Measurements from ENCODE around the gene IFNA7. TPM values are rescaled to one million over a fixed set of nuclear protein-coding genes. Genes with fewer than 3 reads are reported as not detected.
A peak's percentile ranks its signal among the peaks of the same experiment; 100 is the strongest.
"Not testable (repeated sequence)": the region's sequence is repeated elsewhere in the genome, so short reads cannot be mapped to it uniquely, and the experiment has no call there.

The IFNA7 gene
- total RNA-seq, 1 experiment from 2014 or later: not detected

DNA sequence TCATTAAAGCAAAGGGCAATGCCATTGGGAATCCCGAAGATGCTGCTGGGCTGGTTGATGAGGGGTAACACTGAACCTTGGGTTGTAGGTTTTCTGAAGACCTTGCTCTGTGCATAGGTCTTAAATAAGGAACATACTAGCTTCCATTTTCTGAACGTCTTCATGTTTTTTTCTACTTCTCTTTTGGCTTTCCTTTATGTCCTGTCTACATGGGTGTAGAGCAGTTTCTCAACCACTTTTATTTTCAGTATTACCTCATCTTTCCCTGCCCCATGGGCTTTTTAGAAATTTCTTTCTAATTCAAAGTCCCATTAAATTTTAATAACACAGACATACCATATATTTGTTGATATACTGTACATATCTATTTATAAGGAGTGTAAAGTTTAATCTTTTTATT, 37.9 kb upstream of the IFNA7 start, which contains the start of gene IFNA14:
IFNA14 (minus strand) TSS at position 95 of the 400 bp plus-strand sequence; CDS start at position 25, 70 bp downstream.
- DNase-seq (ENCODE audit: low spot score): no peak
- Histone ChIP-seq H3K4me3 (ENCODE audit: low read depth, low read length, poor library complexity, severe bottlenecking) (no peak within 1 kb of the TSS), H3K9me3 (ENCODE audit: low read depth, low read length, poor library complexity, severe bottlenecking) (no peaks in the 10 kb centered on the region), H3K4me1 (ENCODE audit: insufficient read depth, low read length, poor library complexity, severe bottlenecking) (no peaks in the 10 kb centered on the region), H3K36me3 (ENCODE audit: insufficient read depth, low read length, poor library complexity, severe bottlenecking) (no peaks in the 10 kb centered on the region), H3K27me3 (replicated peaks; ENCODE audit: insufficient read depth, low read depth, low read length, poor library complexity) (peaks cover 6% of the 10 kb centered on the region), H3K27ac (ENCODE audit: low read depth, low read length, poor library complexity, severe bottlenecking) (no peak within 1 kb of the TSS)
- intact Hi-C loops (cut with micrococcal nuclease; ENCODE audit: unreplicated experiment): no loop called here
- ChIA-PET POLR2A (ENCODE audit: low non-redundant PET) (no interaction called here), CTCF (no interaction called here)
- TF ChIP-seq, protein P1, sequence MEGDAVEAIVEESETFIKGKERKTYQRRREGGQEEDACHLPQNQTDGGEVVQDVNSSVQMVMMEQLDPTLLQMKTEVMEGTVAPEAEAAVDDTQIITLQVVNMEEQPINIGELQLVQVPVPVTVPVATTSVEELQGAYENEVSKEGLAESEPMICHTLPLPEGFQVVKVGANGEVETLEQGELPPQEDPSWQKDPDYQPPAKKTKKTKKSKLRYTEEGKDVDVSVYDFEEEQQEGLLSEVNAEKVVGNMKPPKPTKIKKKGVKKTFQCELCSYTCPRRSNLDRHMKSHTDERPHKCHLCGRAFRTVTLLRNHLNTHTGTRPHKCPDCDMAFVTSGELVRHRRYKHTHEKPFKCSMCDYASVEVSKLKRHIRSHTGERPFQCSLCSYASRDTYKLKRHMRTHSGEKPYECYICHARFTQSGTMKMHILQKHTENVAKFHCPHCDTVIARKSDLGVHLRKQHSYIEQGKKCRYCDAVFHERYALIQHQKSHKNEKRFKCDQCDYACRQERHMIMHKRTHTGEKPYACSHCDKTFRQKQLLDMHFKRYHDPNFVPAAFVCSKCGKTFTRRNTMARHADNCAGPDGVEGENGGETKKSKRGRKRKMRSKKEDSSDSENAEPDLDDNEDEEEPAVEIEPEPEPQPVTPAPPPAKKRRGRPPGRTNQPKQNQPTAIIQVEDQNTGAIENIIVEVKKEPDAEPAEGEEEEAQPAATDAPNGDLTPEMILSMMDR (conservative IDR thresholded peaks at IDR 0.05; ENCODE audit: low read depth, low read length): no peak
- no peak for TF ChIP-seq EZH2 (IDR thresholded peaks at IDR 0.05; ENCODE audit: borderline replicate concordance, low read depth, low read length, poor library complexity, severe bottlenecking)
- no TSS peak for BruUV-seq (replicated peaks)

DNA sequence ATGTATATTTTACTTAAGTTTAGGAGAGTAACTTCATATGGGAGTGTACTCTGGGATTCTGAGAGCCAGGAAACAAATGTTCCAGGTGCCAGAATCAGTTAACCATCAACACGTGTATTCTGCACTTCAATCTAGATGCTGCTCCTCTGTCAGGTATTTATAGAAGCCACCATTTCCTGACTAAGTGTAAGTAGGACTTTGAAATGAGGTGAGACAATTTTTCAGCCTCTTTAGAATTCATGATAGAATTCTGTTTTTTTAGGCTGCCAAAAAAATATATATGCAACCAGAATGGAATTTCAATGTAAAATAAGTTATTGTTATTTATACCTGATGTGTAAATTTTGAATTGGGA, 34.3 kb upstream of the IFNA7 start:
- BruUV-seq (replicated peaks); H3K27ac ChIP-seq (ENCODE audit: low read depth, low read length, poor library complexity, severe bottlenecking); H3K9me3 ChIP-seq (ENCODE audit: low read depth, low read length, poor library complexity, severe bottlenecking); H3K4me3 ChIP-seq (ENCODE audit: low read depth, low read length, poor library complexity, severe bottlenecking); DNase-seq (ENCODE audit: low spot score); POLR2A ChIA-PET (ENCODE audit: low non-redundant PET); intact Hi-C loops (cut with micrococcal nuclease; ENCODE audit: unreplicated experiment); H3K27me3 ChIP-seq (replicated peaks; ENCODE audit: insufficient read depth, low read depth, low read length, poor library complexity); H3K4me1 ChIP-seq (ENCODE audit: insufficient read depth, low read length, poor library complexity, severe bottlenecking); H3K36me3 ChIP-seq (ENCODE audit: insufficient read depth, low read length, poor library complexity, severe bottlenecking); CTCF ChIA-PET: not testable (repeated sequence)

DNA sequence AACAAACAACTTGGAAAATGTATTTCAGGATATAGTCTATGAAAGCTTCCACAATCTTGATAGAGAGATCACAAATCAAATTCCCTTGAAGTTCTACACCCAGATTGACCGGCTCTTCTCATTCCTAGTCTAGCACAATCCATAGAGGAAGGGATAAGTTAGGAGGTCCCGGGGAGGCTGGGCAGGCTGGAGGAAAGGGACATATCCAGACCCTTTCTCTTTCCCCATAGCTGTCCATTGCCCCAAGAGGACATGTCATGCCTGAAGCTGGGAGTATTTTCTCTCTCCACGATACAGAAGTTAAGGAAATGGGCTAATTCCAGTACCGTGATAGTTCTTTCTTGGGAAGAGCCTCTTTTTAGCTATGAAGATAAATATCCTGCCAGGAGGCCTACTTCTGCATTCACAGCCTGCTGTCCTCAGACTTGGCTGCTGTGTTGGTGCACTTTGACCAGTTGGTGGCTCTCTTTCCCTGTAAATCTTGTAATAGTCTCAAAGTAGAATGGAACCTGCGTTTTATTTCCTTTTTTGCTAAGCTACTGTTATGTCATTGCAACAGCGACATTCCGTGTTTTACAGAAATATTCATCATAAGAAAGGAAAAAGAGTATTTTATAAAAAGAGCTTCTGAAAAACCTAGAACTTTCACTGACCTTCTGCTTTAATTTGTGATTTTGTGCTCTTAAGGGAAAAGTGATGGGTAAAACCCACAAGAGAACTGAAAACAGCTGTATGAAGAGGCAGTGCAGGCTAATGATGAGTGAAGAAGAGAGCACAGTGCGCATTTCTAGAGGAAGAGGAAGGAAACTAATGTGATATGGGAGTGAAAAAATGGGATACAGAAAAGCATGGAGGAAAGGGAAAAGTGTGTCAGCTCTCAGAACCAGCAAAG, 33.7 kb upstream of the IFNA7 start:
- H3K27ac ChIP-seq (ENCODE audit: low read depth, low read length, poor library complexity, severe bottlenecking); H3K4me3 ChIP-seq (ENCODE audit: low read depth, low read length, poor library complexity, severe bottlenecking); intact Hi-C loops (cut with micrococcal nuclease; ENCODE audit: unreplicated experiment); H3K4me1 ChIP-seq (ENCODE audit: insufficient read depth, low read length, poor library complexity, severe bottlenecking); H3K9me3 ChIP-seq (ENCODE audit: low read depth, low read length, poor library complexity, severe bottlenecking); BruUV-seq (replicated peaks); CTCF ChIA-PET; H3K36me3 ChIP-seq (ENCODE audit: insufficient read depth, low read length, poor library complexity, severe bottlenecking); H3K27me3 ChIP-seq (replicated peaks; ENCODE audit: insufficient read depth, low read depth, low read length, poor library complexity); POLR2A ChIA-PET (ENCODE audit: low non-redundant PET): not testable (repeated sequence)
- TF ChIP-seq, protein P1 (conservative IDR thresholded peaks at IDR 0.05; ENCODE audit: low read depth, low read length): peak; percentile 50
- peak; percentile 32 for DNase-seq (ENCODE audit: low spot score)

DNA sequence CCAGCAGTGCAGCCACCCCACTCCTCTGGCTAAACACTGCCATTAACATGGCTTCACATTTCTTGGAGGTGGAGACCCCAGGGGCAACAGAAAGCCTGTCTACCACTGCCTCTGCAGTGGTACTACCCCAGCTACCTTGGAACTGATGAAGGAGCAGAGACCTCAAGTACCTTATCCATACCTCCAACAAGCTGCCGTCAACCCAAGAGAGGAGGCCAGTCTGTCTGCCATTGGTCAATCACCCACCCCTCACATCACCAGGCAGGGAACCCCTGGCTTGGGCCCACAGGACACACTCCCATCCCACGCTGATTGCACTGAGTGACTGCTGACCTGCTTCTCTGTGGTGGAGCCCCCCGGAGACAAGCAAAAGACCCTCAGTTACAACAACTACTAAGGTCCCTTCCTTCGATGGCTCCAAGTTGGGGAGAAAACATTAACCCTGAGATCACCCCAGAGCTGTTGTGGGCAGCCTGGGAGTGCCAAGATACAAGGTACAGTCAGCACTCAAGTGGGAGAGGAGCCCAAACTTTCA, 32.2 kb upstream of the IFNA7 start:
- POLR2A ChIA-PET (ENCODE audit: low non-redundant PET): no interaction called here
- TF ChIP-seq, protein P1 (conservative IDR thresholded peaks at IDR 0.05; ENCODE audit: low read depth, low read length): no peak
- TF ChIP-seq EZH2 (IDR thresholded peaks at IDR 0.05; ENCODE audit: borderline replicate concordance, low read depth, low read length, poor library complexity, severe bottlenecking): no peak

More for the DNA sequence above, 32.2 kb upstream of the IFNA7 start:
- no peak for DNase-seq (ENCODE audit: low spot score)
- H3K4me1 ChIP-seq (ENCODE audit: insufficient read depth, low read length, poor library complexity, severe bottlenecking): no peaks in the 10 kb centered on the region
- no TSS peak for BruUV-seq (replicated peaks)
- H3K9me3 ChIP-seq (ENCODE audit: low read depth, low read length, poor library complexity, severe bottlenecking): no peaks in the 10 kb centered on the region
- peaks cover 2% of the 10 kb centered on the region for H3K27me3 ChIP-seq (replicated peaks; ENCODE audit: insufficient read depth, low read depth, low read length, poor library complexity)
- H3K4me3 ChIP-seq (ENCODE audit: low read depth, low read length, poor library complexity, severe bottlenecking): no peak overlapping the region
- H3K36me3 ChIP-seq (ENCODE audit: insufficient read depth, low read length, poor library complexity, severe bottlenecking): no peaks in the 10 kb centered on the region
- CTCF ChIA-PET: no interaction called here
- intact Hi-C loops (cut with micrococcal nuclease; ENCODE audit: unreplicated experiment): no loop called here
- H3K27ac ChIP-seq (ENCODE audit: low read depth, low read length, poor library complexity, severe bottlenecking): no peak overlapping the region

Measured in A673 (cell line).